Activated T-cell treated with anti-CD3 and anti-CD28 coated beads for 48 hours (primary cell): ENCODE data around the gene SCN4B.
A peak's percentile ranks its signal among the peaks of the same experiment; 100 is the strongest.

Experiments
- DNase-seq: peaks from one replicate; pipeline ENCODE4 v3.0.0-alpha.2; 2020; ENCODE audit warnings: low read depth

Gene SCN4B

DNA sequence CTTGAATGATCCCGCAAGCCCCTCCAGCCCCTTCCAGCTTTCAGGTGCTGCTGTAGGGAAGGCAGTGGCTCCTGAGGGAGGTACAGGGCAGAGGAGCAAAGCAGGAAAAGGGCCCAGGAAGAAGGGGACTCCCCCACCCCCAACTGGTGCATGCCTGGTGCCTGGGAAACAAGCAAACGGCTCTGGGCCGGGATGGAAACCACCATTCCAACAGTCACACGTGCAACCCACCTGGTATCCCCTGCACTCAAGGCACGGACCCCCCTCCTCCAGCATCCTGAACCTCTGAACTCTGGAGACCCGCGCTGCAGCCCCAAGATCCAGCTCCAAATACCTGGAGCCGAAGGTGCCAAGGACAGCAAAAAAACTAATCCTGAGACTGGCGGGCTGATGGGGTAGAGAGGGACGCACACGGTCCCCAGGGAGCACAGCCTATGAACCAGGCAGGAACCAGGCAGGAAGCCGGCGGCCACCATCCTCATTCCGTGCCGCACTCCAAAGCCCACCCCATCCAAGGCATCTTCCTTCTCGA is 537 bp downstream of the SCN4B start:
- no peak for DNase-seq

DNA sequence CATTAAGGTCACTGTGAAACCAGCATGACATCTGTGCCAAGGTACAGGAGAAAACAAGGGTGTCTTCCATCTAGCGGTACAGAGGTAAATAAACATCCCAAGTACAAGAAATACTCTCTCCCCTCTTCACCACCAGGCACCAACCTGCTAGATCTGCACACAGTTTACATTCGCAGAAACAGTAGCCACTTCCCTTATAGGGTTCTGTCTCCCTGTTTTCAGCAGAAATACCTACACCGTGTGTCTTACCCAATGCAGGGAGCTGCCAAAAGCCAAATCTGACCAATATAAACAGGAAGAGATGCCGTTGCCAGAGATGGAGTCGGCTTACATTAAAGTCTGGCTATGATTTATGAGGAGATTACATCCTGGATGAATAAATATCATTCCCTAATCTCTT is 1.2 kb downstream of the SCN4B start:
- no peak for DNase-seq

DNA sequence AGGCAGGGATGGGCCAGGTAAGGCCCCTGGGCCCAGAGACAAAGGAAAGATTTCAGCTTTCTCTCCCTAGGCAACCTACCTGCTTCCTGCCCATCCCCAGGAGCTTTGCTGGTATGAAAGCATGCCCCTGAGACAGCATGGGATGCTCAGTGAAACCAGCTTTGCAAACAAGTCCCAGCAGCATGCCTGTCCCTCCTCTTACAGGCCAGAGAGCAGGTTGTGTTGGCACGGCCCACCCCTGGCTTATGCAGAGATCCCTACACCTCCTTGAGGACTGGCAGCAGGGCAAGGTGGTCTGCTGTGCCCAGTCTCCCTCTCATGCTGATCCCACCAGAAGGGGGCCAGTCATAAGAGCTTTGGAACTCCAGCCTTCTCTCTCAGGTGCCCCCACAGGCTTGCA is 3.1 kb downstream of the SCN4B start:
- DNase-seq, result no peak

DNA sequence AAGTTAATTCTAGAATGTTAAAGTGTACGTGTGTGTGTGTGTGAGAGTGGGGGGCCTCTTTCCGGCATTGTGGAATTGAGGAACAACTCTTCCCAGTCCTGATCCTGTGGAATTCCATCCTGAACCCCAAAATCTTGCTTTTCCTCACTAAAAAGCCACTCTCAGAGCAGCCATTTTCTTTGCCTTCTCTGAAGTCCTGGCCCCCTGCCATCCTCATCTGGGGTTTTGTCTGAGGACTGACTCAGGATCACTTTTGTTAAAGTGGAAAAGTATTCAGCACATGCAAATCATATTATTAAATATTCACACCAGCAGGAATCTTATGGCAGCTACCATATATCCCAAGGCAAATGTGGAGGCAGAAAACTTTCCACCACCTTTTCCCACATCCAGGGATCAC is 3.8 kb downstream of the SCN4B start:
- DNase-seq, result no peak

DNA sequence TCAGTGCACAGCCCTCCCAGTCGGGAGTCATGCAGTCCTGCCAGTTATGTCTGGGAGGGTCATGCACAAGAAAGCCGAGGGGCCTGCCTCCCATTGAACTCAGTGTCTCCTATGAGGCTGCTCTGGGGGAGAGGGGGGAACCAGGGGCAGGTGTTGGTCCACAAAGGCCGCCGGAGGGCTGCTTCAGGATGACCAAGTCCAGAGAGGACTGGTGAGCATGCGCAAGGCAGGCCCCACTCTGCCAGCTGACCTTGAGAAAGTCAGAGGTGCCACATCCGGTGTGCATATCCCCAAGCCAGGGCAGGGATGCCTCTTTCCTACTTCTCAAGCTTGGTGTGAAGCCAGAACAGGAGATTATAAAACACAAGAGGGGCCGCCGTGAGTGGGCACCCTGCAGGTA is 4.4 kb downstream of the SCN4B start:
- DNase-seq, result no peak

DNA sequence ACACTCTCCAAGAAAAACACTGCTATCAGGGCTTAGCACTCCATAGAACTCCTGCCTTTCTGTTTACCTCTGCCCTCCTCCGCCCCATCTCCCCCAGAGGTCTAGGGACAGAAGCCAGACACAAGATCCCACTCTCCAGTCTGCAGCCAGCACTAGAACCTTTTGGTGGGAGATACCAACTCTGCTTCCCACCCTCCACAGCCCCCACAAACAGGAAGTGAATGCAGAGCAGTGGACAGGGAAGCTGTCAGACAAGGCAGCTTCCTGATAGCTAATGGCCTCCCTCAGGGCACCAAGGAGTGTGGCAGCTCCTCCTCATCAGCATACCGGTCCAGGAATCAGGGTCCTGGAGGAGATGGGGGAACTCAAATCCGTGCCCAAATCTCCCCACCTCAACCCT is 5.1 kb downstream of the SCN4B start:
- no peak for DNase-seq

DNA sequence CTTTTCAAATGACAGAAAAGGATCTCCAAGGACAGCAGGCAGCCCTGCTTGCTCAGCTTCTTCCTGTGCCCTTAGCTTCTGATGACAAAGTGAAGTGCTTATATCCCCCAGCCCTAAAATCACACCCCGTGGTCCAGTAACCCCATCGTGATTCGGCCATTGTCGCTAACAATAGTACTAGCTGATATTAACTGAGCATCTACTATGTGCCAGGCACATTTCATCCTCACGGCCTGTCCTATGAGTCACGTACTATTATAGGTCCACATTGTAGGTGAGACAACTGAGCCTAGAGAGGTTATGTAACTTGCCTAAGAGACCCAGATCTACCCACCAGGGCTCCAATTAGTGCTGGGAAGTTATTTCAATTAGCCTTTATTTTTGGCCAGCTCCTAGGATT is 6.1 kb downstream of the SCN4B start:
- DNase-seq, result no peak

DNA sequence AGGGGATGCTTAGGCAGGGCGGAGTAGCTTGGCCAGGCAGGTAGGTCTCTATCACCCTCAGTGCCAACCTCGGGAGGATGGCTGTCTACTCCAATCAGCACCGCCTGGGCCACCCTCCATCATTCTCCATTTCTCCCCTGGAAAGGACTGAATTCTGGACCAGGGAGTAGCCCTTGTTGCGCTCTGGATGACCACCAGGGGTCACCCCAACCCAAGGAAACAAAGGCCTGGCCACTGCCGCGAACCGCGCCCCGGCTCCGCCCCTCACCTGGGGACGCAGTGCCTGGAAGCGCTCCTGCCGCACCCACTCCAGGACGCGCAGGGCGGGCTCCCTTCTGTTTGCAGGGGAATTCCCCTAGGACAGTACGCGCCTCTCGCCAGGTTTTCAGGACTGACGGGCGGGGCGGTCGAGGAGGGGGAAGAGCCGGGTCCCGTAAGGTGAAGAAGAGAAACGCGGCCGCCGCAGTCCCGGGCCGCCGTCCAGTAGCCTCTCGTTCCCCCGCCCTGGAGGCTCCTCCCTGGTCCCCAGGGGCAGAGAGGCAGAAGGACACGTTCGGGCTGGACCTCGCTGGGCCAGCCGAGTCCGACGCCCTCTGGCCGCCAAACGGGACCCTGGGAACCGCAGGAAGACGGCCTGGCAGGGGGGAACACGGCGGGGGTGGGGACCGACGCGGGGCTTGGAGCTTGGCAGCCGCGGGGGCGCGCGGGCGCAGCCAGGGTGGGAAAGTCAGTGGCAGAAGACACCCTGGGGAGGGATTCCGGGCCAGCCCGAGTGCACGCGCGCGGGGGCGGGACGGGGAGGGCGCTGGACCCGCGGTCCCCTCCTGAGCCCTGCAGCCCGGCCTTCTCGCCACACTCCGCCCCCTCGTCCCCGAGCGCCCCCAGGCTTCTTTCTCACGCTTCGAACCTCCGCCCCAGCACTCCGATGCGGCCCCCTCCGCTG is 7.1 kb downstream of the SCN4B start:
- DNase-seq, result peak; percentile 88

DNA sequence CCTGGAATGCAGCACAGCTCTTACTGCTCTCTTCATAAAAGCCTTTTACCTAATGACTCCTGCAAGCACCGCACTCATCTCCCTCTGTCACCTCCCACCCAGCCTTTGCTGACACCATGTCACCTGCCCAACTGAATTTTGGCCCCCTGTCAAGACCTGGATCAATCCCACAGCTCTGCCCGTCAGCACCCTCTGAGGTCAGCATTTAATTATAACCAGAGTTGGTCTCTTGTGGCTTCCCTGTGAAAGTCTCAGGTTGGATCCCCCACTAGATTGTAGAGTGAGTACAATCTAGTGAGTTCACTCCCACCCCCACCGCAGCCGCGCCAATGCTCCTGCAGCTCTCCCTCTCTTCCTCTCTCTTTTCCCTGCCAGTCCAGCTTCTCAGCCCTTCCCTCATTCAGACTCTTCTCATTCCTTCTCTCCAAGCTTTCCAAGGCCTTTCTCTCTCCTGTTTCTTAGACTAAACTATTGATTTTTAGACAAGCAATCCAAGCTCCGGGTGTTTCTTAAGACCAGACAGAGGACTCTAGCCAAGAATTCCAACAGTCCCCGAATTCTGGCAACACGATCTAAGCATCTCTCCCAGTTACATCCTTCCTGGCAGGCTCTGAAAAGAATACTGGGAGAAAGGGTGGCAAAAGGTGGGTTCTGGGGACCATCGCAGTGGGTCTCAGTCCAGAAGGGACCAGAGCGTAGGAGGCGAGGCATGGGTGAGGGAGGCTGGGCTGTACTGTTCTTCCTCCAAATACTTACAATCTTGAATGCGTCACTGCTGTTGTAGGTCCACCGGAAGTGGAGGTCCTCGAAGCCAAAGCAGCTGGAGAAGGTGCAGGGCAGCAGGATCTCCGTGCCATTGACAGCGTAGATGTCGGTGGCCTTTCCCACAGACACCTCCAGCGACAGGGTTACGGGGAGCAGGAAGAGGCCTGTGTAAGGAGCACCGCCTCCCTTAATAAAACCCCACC is 8.0 kb downstream of the SCN4B start:
- DNase-seq, result no peak

DNA sequence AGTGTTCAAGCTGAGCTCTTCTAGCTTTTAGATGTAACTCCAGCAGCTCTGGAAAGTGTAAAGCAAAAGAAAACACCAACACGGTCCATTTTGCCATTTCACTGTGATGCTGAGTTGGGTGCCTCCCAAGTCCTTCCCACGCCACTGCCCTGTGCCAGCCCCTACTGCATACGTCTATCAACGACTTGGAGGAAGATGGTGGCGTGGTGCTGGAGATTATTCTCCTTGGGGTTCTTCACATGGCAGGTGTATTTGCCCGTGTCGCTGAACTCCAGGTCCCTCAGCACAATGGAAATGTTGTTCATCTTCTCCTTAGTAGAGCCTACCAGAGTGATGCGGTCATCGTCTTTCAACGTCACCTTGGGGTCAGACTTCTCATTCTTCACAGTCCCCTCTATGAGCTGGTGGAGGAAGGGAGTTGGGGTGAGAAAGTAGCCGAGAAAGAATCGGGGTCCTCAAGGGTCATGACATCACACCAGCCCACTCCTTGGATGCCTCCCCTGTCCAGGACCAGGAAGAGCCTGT is 8.9 kb downstream of the SCN4B start:
- DNase-seq, result no peak

DNA sequence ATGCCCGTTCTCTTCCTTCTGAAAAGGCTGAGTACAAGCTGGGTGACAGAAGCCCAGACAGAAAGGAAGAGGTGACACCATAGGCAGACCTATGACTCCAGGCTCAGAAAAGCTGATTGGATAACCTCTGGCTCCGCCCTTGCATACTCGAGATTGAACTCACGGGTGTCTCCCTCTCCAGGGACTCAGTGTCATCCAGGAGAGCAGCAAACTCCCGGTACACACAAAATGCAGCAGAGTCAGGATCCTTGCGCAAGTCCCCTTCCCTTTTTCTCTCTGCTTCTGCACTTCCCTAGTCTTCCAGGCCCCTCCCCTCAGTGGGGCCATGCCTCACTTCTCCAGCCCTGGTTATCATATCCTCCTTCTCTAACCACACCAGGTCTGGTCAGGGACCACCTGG is 9.8 kb downstream of the SCN4B start:
- no peak for DNase-seq

DNA sequence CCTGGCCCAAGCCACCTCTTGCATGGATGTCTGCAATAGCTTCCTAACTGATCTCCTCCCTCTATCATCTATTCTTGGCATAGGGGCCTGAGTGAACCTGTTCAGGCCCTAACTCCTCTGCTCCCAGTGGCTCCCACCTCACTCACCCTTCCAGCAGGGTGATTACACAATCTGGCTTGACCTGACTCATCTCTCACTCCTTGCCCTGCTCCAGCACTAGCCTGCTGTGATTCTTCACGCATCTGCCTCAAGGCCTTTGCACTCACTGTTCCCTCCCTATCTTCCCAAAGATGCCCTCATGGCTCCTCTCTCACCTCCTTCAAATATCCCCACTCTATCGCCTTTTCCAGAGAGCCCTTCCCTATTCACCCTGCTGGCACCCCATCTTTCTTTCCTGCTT is 10.5 kb downstream of the SCN4B start:
- DNase-seq, result no peak

DNA sequence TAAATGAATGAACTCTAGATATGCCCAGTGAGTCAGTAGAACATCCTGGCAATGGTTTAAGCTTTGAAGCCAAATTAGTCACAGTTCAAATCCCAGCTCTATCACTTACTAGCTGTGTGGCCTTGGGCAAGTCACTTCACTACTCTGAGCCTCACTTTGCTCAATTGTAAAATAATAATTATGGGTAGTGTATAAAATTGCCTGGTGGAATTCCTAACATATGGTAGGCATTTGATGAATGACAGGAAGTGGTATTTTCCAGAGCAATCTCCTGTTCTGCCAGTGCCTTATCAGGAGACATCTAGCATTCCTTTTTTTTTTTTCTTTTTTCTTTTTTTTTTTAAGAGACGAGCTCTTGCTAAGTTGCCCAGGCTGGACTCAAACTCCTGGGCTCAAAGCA is 13.0 kb downstream of the SCN4B start:
- DNase-seq, result no peak

DNA sequence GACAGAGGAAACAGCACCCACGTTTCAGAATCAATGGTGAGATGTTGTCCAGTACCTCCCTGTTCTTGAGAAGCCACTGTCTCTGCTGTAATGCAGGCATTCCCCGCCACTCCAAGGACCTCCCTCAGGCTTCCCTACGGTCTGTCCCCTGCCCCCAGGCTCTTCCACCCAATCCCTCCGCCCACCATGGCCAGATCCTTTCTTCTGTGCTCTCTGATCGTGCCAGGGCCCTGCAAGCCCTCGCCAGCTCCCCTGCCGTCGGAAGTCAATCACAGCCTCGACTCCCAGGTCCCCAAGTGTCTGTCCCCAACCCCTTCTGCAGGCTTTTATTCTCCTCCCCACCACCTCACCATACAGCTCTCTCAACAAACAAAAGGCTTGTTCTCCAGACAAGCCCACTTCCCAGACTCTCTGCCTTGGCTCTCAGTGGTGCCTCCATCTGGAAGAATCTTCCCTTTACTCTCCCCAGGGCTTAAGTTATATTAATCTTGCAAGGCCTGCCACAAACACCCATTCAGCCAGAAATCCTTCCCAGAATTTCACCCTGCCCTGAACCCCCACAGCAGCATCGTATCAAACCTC is 13.7 kb downstream of the SCN4B start:
- no peak for DNase-seq

DNA sequence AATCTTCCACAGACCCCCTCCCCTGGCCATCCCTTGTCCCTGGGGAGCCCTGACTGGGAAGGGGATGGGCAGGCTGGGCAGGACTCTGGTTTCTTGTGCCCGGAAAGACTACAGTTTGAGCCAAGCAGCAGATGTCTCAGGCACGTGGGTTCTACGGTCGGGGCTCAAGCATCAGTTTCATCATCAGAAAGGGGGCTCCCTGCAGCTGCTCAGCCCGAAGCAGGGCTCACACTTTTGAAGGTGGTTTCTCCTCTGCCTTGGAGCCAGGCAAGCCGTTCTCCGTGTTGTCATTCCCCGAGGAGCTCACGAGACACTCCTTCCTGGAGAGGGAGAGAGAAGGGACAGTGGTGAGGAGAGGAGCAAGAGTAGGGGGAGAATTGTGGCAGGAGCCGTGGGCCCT is 15.8 kb downstream of the SCN4B start:
- DNase-seq, result no peak

DNA sequence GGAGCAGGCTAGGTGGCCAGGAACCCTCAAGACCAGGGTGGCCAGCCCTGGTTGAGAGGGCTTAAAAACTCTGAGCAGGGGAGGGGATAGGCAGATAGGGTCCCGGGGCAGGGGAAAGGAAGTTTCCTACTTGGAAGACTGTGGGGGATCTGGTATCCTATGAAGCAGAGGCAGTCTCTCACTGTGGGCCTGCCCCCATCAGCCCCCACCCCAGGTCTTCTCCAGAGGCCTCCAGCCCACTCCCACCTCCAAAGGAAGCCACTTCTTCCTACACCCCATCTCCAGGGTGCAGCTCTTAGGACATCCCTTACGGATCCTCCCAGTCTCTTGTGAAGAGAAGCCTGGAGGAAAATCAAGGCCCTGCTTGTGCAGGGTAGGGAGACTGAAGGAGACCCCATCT is 16.3 kb downstream of the SCN4B start:
- DNase-seq, result no peak

DNA sequence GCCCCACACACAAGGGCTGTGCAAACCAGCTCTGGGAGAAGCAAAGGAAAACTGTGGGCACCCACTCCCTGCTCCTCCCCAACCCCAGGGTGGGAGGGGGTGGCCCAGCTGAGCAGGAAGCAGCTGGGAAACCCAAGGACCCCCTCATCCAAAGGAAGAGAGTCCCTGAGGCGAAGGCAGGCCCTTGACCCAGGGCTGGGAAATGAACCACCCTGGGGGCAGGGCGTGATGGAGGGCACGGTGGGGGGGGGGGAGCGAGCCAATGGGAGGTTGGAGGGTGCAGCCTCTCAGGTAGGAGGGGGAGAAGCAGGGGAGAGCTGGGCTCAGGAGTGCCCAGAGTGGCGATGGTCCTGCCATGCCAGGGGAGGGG is 16.8 kb downstream of the SCN4B start:
- DNase-seq, result no peak

DNA sequence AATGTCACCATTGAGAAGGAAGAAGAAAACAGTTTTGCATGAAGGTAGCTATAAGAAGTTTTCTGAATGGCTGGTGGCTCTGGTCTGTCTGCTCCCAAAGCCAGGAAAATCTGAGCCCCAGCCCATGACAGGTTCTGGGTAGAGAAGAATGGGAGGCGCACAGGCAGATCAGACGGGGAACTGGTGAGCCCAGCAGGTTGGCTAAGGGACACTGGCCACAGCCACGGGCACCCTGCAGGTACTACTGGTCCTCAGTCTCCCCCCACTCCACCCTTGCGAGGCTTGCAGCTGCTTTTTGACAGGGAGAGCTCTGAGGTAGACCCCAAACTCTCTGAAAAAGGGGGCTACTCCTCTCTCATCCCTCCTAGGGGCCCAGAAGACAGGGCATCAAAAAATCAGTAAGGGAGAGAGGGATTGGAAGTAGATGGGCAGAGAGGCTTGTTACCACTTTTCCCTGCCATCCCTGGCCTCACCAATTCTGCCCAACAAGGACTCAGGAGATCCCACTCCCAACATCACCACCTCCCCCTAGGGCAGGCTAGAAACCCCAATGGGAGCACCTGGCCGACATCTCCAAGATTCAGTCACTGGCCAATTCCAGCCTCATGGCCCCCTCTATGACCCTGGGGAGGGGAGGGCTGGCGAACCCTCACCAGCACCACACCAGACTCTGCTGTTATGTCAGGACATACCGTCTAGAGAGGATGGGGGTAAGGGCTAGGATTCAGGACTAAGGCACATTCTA is 17.4 kb downstream of the SCN4B start:
- DNase-seq, result no peak

DNA sequence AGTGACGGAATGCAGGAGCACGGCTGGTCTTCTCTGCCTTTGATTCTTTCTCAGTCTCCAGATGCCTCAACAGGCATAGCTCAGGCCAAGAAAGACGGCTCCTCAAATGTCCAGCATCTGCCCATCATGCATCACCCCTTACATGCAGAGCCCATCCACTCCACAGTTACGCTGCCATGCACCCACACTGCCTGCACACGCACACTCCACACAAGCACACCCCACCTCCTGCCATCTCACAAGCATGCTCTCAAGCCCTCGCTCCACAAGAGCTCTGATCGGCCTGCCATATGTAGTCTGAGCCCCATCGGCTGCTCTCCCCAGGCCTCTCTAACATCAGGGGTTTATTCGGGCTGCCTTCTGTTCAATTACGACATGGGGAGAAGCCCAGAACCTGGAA is 18.8 kb downstream of the SCN4B start:
- no peak for DNase-seq

DNA sequence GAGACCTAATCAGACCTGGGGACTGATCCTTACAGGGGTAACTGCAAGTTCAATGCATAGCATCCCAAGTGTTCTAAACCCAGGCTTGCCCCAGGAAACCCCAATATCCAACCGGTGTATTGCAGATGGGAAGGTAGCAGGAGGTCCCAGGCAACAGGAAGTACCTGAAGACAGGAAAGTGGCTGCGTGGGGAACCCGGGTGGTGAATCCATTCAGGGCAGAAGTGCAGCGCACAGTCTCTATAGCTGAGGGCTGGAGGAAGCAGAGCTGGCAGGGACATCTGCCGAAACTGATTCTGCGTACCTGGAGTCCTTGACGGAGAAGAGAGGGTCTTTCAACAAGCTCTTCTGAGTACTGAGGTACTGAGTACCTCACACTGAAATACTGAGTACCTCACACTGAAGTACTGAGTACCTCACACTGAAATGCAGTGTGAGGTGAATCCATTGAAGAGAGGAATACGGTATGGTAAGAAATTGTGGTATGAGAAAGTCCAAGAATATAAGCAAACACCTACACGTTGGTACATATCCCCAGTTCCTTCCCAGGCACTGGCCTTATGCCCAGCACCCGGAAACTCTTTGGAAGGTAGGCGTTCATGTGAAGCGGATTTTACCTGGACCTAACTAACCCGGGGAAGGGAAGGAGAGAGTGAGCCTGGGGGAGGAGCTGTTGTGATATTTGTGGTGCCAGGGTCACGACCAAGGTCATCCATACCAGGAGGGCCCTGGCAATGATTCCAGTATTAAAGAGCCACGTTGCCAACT is 20.1 kb downstream of the SCN4B start:
- no peak for DNase-seq
